Neural progenitor cell (in vitro differentiated cells): ENCODE data around the gene ZNF417.

Experiments used
- CTCF ChIP-seq: fragments of 200-600 bp; sonication (generic); IDR thresholded peaks from 2 replicates; pipeline ENCODE4 v1.5.1; 2017; ENCODE audit warnings: antibody characterized with exemption, mild to moderate bottlenecking
- EZH2 ChIP-seq: fragments of 200-600 bp; sonication (generic); IDR thresholded peaks from 2 replicates; pipeline ENCODE4 v1.6.1; 2017; ENCODE audit warnings: antibody characterized with exemption, mild to moderate bottlenecking, moderate library complexity

GRCh38 chr19:57934820-57935665 is 18.7 kb upstream of the ZNF417 start, which contains the start of gene ZNF418:
- TF ChIP-seq CTCF (no peak), EZH2 (no peak)
